ENCODE data around the gene SCN1B. TPM values are rescaled to one million over a fixed set of nuclear protein-coding genes. Genes with fewer than 3 reads are reported as not detected.

Gene SCN1B
- total RNA-seq, 1 donor = 4.7 TPM

GRCh38 chr19:35063940-35064818, 33.9 kb downstream of the SCN1B start:
- no peak for TF ChIP-seq CTCF (IDR thresholded peaks at IDR 0.05; ENCODE audit: extremely low read depth, low read depth, low read length)
- H2AFZ ChIP-seq (ENCODE audit: low read length) = no peak overlapping the region
- peak; percentile 94 for DNase-seq (ENCODE audit: insufficient read length, low spot score, missing footprints)

GRCh38 chr19:35065574-35065973, 35.3 kb downstream of the SCN1B start:
- H3K4me1 ChIP-seq (ENCODE audit: insufficient read depth, low read length) = no peaks in the 10 kb centered on the region
- H3K4me3 ChIP-seq (ENCODE audit: insufficient read depth, low read length) = no peak overlapping the region
- H2AFZ ChIP-seq (ENCODE audit: low read length) = no peak overlapping the region
- H3K27ac ChIP-seq (ENCODE audit: low read depth, low read length) = no peak overlapping the region
- no peaks in the 10 kb centered on the region for H3K36me3 ChIP-seq (ENCODE audit: insufficient read depth, low read length)
- peaks cover 3% of the 10 kb centered on the region for H3K9me3 ChIP-seq (ENCODE audit: low read depth, low read length)
- H3K4me2 ChIP-seq (ENCODE audit: insufficient read depth, low read length) = no peak overlapping the region
- H3K27me3 ChIP-seq (ENCODE audit: insufficient read depth, low read length) = no peaks in the 10 kb centered on the region
- no peak for DNase-seq (ENCODE audit: insufficient read length, low spot score, missing footprints)
- no peaks in the 10 kb centered on the region for H3K79me2 ChIP-seq (ENCODE audit: insufficient read depth, low read length)
- no peaks in the 10 kb centered on the region for H4K20me1 ChIP-seq (ENCODE audit: insufficient read depth, low read length)
- no peak for TF ChIP-seq CTCF (IDR thresholded peaks at IDR 0.05; ENCODE audit: extremely low read depth, low read depth, low read length)

More at GRCh38 chr19:35063940-35064818, 33.9 kb downstream of the SCN1B start:
- Histone ChIP-seq H3K36me3 (ENCODE audit: insufficient read depth, low read length) (no peaks in the 10 kb centered on the region), H4K20me1 (ENCODE audit: insufficient read depth, low read length) (no peaks in the 10 kb centered on the region), H3K4me2 (ENCODE audit: insufficient read depth, low read length) (no peak overlapping the region), H3K9me3 (ENCODE audit: low read depth, low read length) (no peaks in the 10 kb centered on the region), H3K27ac (ENCODE audit: low read depth, low read length) (no peak overlapping the region), H3K79me2 (ENCODE audit: insufficient read depth, low read length) (no peaks in the 10 kb centered on the region), H3K4me1 (ENCODE audit: insufficient read depth, low read length) (no peaks in the 10 kb centered on the region), H3K4me3 (ENCODE audit: insufficient read depth, low read length) (no peak overlapping the region), H3K27me3 (ENCODE audit: insufficient read depth, low read length) (no peaks in the 10 kb centered on the region)

- no peak for TF ChIP-seq CTCF (IDR thresholded peaks at IDR 0.05; ENCODE audit: extremely low read depth, low read depth, low read length)
- Histone ChIP-seq H3K79me2 (ENCODE audit: insufficient read depth, low read length) (no peaks in the 10 kb centered on the region), H3K4me2 (ENCODE audit: insufficient read depth, low read length) (no peak overlapping the region), H4K20me1 (ENCODE audit: insufficient read depth, low read length) (no peaks in the 10 kb centered on the region), H3K4me3 (ENCODE audit: insufficient read depth, low read length) (no peak overlapping the region), H3K27me3 (ENCODE audit: insufficient read depth, low read length) (no peaks in the 10 kb centered on the region), H3K27ac (ENCODE audit: low read depth, low read length) (no peak overlapping the region), H3K4me1 (ENCODE audit: insufficient read depth, low read length) (no peaks in the 10 kb centered on the region), H2AFZ (ENCODE audit: low read length) (no peak overlapping the region), H3K9me3 (ENCODE audit: low read depth, low read length) (peaks cover 3% of the 10 kb centered on the region), H3K36me3 (ENCODE audit: insufficient read depth, low read length) (no peaks in the 10 kb centered on the region)
- no peak for DNase-seq (ENCODE audit: insufficient read length, low spot score, missing footprints)
Observed at GRCh38 chr19:35066121-35066520, 35.9 kb downstream of the SCN1B start.

- H3K79me2 ChIP-seq (ENCODE audit: insufficient read depth, low read length) = no peaks in the 10 kb centered on the region
- H3K27ac ChIP-seq (ENCODE audit: low read depth, low read length) = no peak overlapping the region
- peak; percentile 97 for DNase-seq (ENCODE audit: insufficient read length, low spot score, missing footprints)
- no peaks in the 10 kb centered on the region for H3K27me3 ChIP-seq (ENCODE audit: insufficient read depth, low read length)
- no peaks in the 10 kb centered on the region for H4K20me1 ChIP-seq (ENCODE audit: insufficient read depth, low read length)
- TF ChIP-seq CTCF (IDR thresholded peaks at IDR 0.05; ENCODE audit: extremely low read depth, low read depth, low read length) = peak; percentile 94
- H3K9me3 ChIP-seq (ENCODE audit: low read depth, low read length) = peaks cover 3% of the 10 kb centered on the region
- H3K4me1 ChIP-seq (ENCODE audit: insufficient read depth, low read length) = no peaks in the 10 kb centered on the region
- H3K36me3 ChIP-seq (ENCODE audit: insufficient read depth, low read length) = no peaks in the 10 kb centered on the region
- no peak overlapping the region for H2AFZ ChIP-seq (ENCODE audit: low read length)
- H3K4me3 ChIP-seq (ENCODE audit: insufficient read depth, low read length) = no peak overlapping the region
- H3K4me2 ChIP-seq (ENCODE audit: insufficient read depth, low read length) = no peak overlapping the region
Observed at GRCh38 chr19:35066691-35067563, 36.7 kb downstream of the SCN1B start.

All from osteoblast (primary cell).